GM19025 (cell line): ENCODE data around the gene ZBTB2.
"Not testable (repeated sequence)": the region's sequence is repeated elsewhere in the genome, so short reads cannot be mapped to it uniquely, and the experiment has no call there.

Experiments used
- ATAC-seq: cut with Tn5 transposase; IDR thresholded peaks from one replicate; pipeline ENCODE4 v1.9.1; 2021; ENCODE audit warnings: mild to moderate bottlenecking, low read depth, moderate library complexity; ENCODE audit not compliant: unreplicated experiment

The ZBTB2 gene

DNA sequence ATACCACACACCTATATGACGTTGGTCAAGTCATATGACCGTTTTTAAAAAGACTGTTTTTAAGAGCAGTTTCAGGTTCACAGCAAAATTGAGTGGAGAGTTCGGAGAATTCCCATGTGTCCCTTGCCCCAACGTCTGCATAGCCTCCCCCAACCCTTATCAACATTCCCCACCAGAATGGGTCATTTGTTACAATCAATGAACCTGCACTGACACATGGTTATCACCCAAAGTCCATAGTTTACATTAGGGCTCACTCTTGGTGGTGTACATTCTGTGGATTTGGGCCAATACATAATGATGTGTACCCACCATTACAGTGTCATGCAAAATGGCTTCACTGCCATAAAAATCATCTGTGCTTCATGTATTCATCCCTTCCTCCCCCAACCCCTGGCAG lies 52.0 kb downstream of the ZBTB2 start:
- ATAC-seq, result no peak

GRCh38 chr6:151338651-151339200 lies 52.6 kb downstream of the ZBTB2 start:
- ATAC-seq, result no peak

DNA sequence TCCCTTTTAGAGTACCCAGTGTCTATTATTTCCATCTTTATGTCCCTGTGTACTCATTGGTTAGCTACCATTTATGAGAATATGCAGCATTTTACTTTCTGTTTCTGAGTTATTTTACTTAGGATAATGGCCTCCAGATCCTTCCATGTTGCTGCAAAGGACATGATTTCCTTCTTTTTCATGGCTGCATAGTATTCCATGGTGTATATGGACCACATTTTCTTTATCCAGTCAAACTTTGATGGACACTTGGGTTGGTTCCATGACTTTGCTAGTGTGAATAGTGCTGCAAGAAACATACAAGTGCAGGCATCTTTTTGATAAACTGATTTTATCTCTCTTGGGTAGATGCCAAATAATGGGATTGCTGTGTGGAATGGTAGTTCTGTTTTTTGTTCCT lies 55.4 kb downstream of the ZBTB2 start:
- ATAC-seq, result no peak

- no peak for ATAC-seq
Observed at GRCh38 chr6:151330130-151330696, 61.1 kb downstream of the ZBTB2 start.

DNA sequence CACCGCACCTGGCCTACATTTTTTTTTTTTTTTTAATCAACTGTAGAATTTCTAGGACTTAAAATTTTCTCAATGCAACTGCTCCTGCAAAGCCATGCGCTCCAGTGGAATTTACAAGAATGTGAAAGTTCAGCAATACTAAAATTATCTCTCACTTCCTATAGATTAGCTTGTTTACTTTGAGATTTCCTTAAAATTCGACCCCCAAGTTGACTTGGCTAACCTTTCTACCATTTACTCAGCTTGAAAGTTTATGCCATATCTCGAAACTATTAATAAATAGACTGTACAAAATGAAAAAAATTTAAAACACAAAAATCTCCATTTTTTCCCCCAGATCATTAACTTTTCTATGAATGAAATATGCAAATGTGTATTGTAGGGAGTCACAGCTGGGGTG lies 64.3 kb downstream of the ZBTB2 start:
- no peak for ATAC-seq

DNA sequence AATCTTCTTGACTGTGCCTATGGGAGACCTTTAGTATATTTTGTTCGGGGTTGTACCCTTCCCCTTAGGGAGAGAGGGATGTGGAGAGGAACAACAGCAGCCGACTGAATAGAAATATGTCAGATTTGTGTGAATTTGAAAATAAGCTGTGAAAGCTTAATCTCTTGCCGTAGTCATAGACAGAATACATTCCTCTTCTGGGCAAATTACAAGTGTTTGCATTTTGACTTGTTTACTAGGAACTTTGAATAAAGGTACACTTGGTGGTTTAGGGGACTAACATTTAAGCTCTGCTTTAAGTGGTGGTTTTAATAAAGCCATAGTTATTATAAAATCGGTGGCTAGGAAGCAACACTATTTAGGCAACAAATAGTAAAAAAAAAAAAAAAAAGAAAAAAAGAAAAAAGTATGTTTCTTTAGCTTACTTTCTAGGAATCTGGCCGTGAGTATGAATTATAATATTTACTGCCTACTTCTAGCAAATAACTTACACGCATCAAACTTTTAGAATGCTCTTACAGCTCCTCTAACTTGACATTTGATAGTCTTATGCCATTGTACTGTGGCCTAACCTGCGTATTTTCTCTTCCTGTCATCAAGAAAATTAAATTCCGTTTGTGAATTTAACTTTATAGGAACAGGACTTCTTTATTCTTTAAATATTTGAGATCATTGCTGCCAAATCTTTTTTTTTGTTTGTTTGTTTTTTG lies 65.1 kb downstream of the ZBTB2 start:
- no peak for ATAC-seq

DNA sequence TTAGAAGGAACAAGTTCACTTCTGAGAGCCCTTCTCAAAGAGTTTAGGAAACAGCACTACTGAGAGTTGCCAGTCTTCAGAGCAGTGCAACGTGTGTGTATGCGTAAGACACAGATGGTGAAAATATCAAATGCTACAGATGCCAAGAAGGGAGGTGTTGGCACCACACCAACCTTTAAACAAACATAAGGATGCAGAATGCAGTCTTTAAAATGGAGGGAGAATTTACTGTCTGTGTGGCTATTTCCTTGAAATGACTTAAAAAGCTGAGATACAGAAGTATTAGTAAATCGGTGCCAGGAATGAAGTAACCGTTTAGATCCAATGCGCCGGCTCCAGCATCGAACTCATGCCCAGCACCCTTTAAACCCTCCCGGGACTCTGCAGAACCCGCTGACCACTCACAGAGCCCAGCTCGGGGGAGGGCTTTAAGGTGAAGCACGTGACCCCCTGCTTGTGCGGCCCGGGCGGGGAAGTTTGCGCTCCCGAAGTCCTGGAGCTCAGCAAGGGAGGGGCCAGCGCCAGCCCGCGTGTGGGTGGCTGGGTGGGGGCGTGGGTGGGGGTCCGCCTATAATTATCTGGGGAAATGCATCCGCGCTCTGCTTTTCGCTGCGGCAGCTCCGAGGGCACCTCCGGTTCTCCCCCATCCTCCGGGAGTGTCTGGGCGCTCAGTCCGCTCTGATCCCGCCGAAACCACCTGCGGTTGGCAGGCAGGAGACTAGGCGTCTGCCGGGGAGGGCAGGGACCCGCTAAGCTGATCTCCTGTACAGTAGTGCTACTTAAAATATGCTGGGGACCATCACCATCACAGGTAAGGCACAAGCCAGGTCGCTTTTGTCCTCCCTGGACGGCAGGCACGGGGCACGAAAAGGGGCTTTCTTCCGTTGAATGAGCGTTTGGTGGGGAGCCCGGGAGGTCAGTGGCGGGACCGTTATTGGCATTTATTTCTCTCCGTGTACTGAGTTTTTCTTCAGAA lies 66.0 kb downstream of the ZBTB2 start:
- no peak for ATAC-seq

DNA sequence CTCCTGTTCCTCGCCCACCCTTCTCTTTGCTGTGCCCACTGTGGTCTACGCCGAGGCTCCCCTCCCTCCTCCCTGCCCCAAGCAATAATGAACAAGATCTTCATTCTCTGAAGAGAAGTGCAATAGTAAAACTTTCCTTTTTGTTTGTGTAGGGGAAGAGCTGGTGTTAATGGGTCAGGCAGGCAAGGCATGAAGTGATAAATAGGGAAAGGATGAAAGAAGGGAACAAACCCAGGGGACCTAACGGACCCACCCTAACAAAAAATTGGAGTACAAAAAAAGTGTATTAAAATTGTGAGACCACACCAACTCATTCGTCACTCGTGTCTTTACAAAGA lies 66.9 kb downstream of the ZBTB2 start:
- ATAC-seq, result no peak

- peak; percentile 49 for ATAC-seq
Observed at GRCh38 chr6:151323791-151324487, 67.4 kb downstream of the ZBTB2 start.

- no peak for ATAC-seq
Observed at GRCh38 chr6:151322570-151322969, 68.8 kb downstream of the ZBTB2 start.

DNA sequence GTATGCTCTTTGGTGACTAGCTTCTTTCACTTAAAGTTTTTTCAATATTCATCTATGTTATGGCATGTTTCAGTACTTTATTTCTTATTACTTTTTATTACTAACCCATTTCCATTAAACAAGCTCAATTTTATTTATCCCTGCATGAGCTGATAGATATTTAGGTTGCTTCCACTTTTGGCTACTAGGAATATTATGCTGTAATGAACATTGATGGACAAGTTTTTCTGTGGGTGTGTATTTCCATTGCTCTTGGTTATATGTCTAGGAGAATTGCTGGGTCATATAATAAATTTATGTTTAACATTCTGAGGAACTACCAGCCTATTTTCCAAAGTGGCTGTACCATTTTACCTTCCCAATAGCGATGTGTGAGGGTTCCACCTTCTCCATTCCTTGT lies 69.9 kb downstream of the ZBTB2 start:
- no peak for ATAC-seq

DNA sequence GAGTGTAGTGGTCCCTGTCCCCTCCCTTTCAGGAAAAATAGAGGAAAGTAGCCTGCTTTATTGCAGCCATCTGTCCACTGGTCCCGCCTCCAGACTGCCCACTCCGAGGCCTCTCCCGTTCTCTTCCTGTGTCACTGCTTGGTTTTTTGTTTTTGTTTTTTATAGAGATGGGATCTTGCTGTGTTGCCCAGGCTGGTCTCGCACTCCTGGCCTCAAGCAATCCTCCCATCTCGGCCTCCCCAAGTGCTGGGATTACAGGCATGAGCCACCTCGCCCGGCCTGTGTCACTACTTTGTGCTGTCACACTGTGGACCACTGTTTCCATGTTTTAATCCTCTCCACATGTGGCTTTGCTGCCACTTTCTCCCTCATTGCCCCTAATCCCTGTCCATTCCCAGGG lies 71.2 kb downstream of the ZBTB2 start:
- no peak for ATAC-seq

GRCh38 chr6:151317995-151318365 lies 73.4 kb downstream of the ZBTB2 start:
- no peak for ATAC-seq

- ATAC-seq, result no peak
Observed at GRCh38 chr6:151317103-151317994, 74.0 kb downstream of the ZBTB2 start.

- not testable (repeated sequence) for ATAC-seq
Observed at GRCh38 chr6:151315661-151316060, 75.7 kb downstream of the ZBTB2 start.
